A549 (cell line): ENCODE measurements around the gene GOLM1. TPM values are rescaled to one million over a fixed set of nuclear protein-coding genes. Genes with fewer than 3 reads are reported as not detected.

ENCODE experiments used
- ATAC-seq, 2 experiments: fragments of 200-7000 bp in 1 of 2; fragments of >200 bp in 1 of 2; cut with Nextera tagmentation in 1 of 2; cut with Tn5 transposase in 1 of 2; 3 replicates each; pipeline versions ENCODE4 v1.8.0 to v1.9.1; 2018 to 2020; ENCODE audit warnings: mild to moderate bottlenecking in 1 of 2, moderate library complexity in 1 of 2
- CTCF ChIA-PET: fragments of 300-600 bp; sonication (Branson Sonifier 250); formaldehyde crosslinking; extraction: SDS; loops from one replicate; lab custom pipeline; 2021; ENCODE audit warnings: antibody characterized with exemption, inconsistent platforms; lab: Yijun Ruan, JAX
- POLR2A ChIA-PET: fragments of 350-600 bp; formaldehyde crosslinking; extraction: SDS; loops from one replicate; lab custom pipeline; 2021; ENCODE audit warnings: antibody characterized with exemption, inconsistent platforms; lab: Yijun Ruan, JAX
- DNase-seq, 2 experiments: peaks; one replicate each; pipeline versions ENCODE4 v3.0.0 to v3.0.0-alpha.2; 2011 to 2016; ENCODE audit warnings: low read depth in 1 of 2, low spot score in 1 of 2
- FAIRE-seq: peaks from 2 replicates; lab custom pipeline; 2011; peaks lifted over from hg19 to GRCh38; lab: Jason Lieb, UNC
- H3K27ac ChIP-seq, 2 experiments: fragments of >200 bp; sonication (Bioruptor Twin); formaldehyde crosslinking; 3 replicates each; pipeline ENCODE4 v1.5.1; 2016 to 2017
- H3K4me1 ChIP-seq: fragments of >200 bp; sonication (Bioruptor Twin); formaldehyde crosslinking; 3 replicates; pipeline ENCODE4 v1.6.1; 2016
- H3K4me2 ChIP-seq: fragments of >200 bp; sonication (Bioruptor Twin); formaldehyde crosslinking; 3 replicates; pipeline ENCODE4 v1.6.1; 2016
- H3K4me3 ChIP-seq: fragments of >200 bp; sonication (Bioruptor Twin); formaldehyde crosslinking; 3 replicates; pipeline ENCODE4 v1.5.1; 2016
- H3K9me3 ChIP-seq: fragments of >200 bp; sonication (Bioruptor Twin); formaldehyde crosslinking; 3 replicates; pipeline ENCODE4 v1.6.1; 2016
- CHD4 ChIP-seq: fragments of 200-600 bp; sonication (generic); IDR thresholded peaks from 2 replicates; pipeline ENCODE4 v1.6.1; 2016; ENCODE audit warnings: antibody characterized with exemption, mild to moderate bottlenecking, borderline replicate concordance
- CTCF ChIP-seq: fragments of >200 bp; sonication (Bioruptor Twin); formaldehyde crosslinking; IDR thresholded peaks from 3 replicates; pipeline ENCODE4 v1.5.1; 2016
- E2F6 ChIP-seq: IDR thresholded peaks from 2 replicates; pipeline ENCODE4 v1.6.1; 2012; ENCODE audit warnings: low read depth, borderline replicate concordance
- ELK1 ChIP-seq: fragments of 150-350 bp; IDR thresholded peaks from 2 replicates; pipeline ENCODE4 v1.6.1; 2014; ENCODE audit warnings: low read depth, mild to moderate bottlenecking, low read length
- EP300 ChIP-seq, 2 experiments: fragments of >200 bp; sonication (Bioruptor Twin); formaldehyde crosslinking; IDR thresholded peaks; 2 replicates in 1 of 2; 3 replicates in 1 of 2; pipeline ENCODE4 v1.6.1; 2016 to 2017
- ESRRA ChIP-seq: fragments of 150-350 bp; IDR thresholded peaks from 2 replicates; pipeline ENCODE4 v1.6.1; 2014; ENCODE audit warnings: mild to moderate bottlenecking, low read length, borderline replicate concordance
- FOXS1 ChIP-seq: fragments of 250-450 bp; sonication (Bioruptor Pico); IDR thresholded peaks from 2 replicates; pipeline ENCODE4 v1.5.0; 2020; ENCODE audit warnings: mild to moderate bottlenecking, moderate library complexity
- HDAC2 ChIP-seq: fragments of 200-600 bp; sonication (generic); IDR thresholded peaks from 2 replicates; pipeline ENCODE4 v1.6.1; 2016
- HEYL ChIP-seq: fragments of 250-450 bp; sonication (Bioruptor Pico); IDR thresholded peaks from 2 replicates; pipeline ENCODE4 v1.8.0; 2021; ENCODE audit warnings: mild to moderate bottlenecking, moderate library complexity
- HOXB5 ChIP-seq: fragments of 250-450 bp; sonication (Bioruptor Pico); IDR thresholded peaks from 2 replicates; pipeline ENCODE4 v1.5.0; 2020; ENCODE audit warnings: mild to moderate bottlenecking, moderate library complexity
- KDM1A ChIP-seq: fragments of 200-600 bp; sonication (generic); IDR thresholded peaks from 2 replicates; pipeline ENCODE4 v1.6.1; 2016; ENCODE audit warnings: low read depth, mild to moderate bottlenecking
- KDM5A ChIP-seq: fragments of 200-600 bp; sonication (generic); IDR thresholded peaks from 2 replicates; pipeline ENCODE4 v1.6.1; 2016; ENCODE audit warnings: antibody characterized with exemption, mild to moderate bottlenecking
- MAFK ChIP-seq: fragments of 450-650 bp; IDR thresholded peaks from 2 replicates; pipeline ENCODE4 v1.6.1; 2014; ENCODE audit not compliant: partially characterized antibody
- MYC ChIP-seq: IDR thresholded peaks from 2 replicates; pipeline ENCODE4 v1.6.1; 2012; ENCODE audit warnings: mild to moderate bottlenecking, inconsistent platforms, low read length, improper control_type of control experiment, borderline replicate concordance
- NFE2L2 ChIP-seq: fragments of 150-350 bp; conservative IDR thresholded peaks from 2 replicates; pipeline ENCODE4 v1.6.1; 2014; ENCODE audit warnings: low read length
- NPAS2 ChIP-seq: fragments of 250-450 bp; sonication (Bioruptor Pico); IDR thresholded peaks from 2 replicates; pipeline ENCODE4 v1.8.0; 2022; ENCODE audit warnings: mild to moderate bottlenecking, moderate library complexity, borderline replicate concordance
- PHF8 ChIP-seq: fragments of 200-600 bp; sonication (generic); IDR thresholded peaks from 2 replicates; pipeline ENCODE4 v1.6.1; 2016; ENCODE audit warnings: low read depth, mild to moderate bottlenecking, antibody characterized with exemption, moderate library complexity, borderline replicate concordance
- RAD21 ChIP-seq, 2 experiments: fragments of >200 bp in 1 of 2; sonication (Bioruptor Twin) in 1 of 2; formaldehyde crosslinking in 1 of 2; IDR thresholded peaks in 1 of 2; conservative IDR thresholded peaks in 1 of 2; 2 replicates in 1 of 2; 3 replicates in 1 of 2; pipeline ENCODE4 v1.6.1; 2012 to 2018; ENCODE audit warnings: inconsistent platforms in 1 of 2
- RCOR1 ChIP-seq: fragments of 150-350 bp; IDR thresholded peaks from 2 replicates; pipeline ENCODE4 v1.6.1; 2014; ENCODE audit warnings: antibody characterized with exemption, low read length, low read depth
- RFX5 ChIP-seq: fragments of 450-650 bp; IDR thresholded peaks from 2 replicates; pipeline ENCODE4 v1.7.1; 2014; ENCODE audit warnings: antibody characterized with exemption, mild to moderate bottlenecking, moderate library complexity
- ZC3H11A ChIP-seq: fragments of 450-650 bp; IDR thresholded peaks from 2 replicates; pipeline ENCODE4 v1.6.1; 2014; ENCODE audit warnings: antibody characterized with exemption, mild to moderate bottlenecking
- ZFP36 ChIP-seq: fragments of 450-650 bp; IDR thresholded peaks from 2 replicates; pipeline ENCODE4 v1.6.1; 2014; ENCODE audit warnings: borderline replicate concordance; ENCODE audit not compliant: partially characterized antibody
- ZNF302 ChIP-seq: fragments of 250-450 bp; sonication (Bioruptor Pico); IDR thresholded peaks from 2 replicates; pipeline ENCODE4 v1.9.0; 2021; ENCODE audit warnings: inconsistent platforms, mild to moderate bottlenecking, moderate library complexity
- ZSCAN20 ChIP-seq: fragments of 250-450 bp; sonication (Bioruptor Pico); IDR thresholded peaks from 2 replicates; pipeline ENCODE4 v1.8.0; 2022; ENCODE audit warnings: mild to moderate bottlenecking, moderate library complexity
- WGBS: methylation state at CpG from one replicate; pipeline ENCODE4 v1.1.6; 2017; ENCODE audit errors: missing lambda C conversion rate; 5-methylcytosine and 5-hydroxymethylcytosine counted together
- polyA plus RNA-seq, 4 experiments: library from polyadenylated mRNA; depleted of rRNA in 3 of 4; stranded (reverse); fragments of >200 nt; fragmentation: RNase III in 1 of 4; extraction: RNeasy Plus Mini Kit Qiagen cat#74134 plus additional on column Dnase treatment in 1 of 4; gene quantifications; 2 replicates in 3 of 4; 3 replicates in 1 of 4; pipeline ENCODE4 v1.2.3, GENCODE V29; 2011 to 2017
- TF ChIP-seq, protein P1 (sequence below): fragments of 250-450 bp; sonication (Bioruptor Pico); IDR thresholded peaks from 2 replicates; pipeline ENCODE4 v1.5.0; 2020; ENCODE audit warnings: low read depth, mild to moderate bottlenecking, moderate library complexity
- TF ChIP-seq, protein P2 (sequence below): IDR thresholded peaks from 2 replicates; pipeline ENCODE4 v1.6.1; 2012
- TF ChIP-seq, protein P3 (sequence below): fragments of >200 bp; sonication (Bioruptor Twin); formaldehyde crosslinking; IDR thresholded peaks from 3 replicates; pipeline ENCODE4 v1.6.1; 2016
- TF ChIP-seq, protein P4 (sequence below): fragments of 250-450 bp; sonication (Bioruptor Pico); IDR thresholded peaks from 2 replicates; pipeline ENCODE4 v1.5.0; 2021; ENCODE audit warnings: mild to moderate bottlenecking, moderate library complexity, borderline replicate concordance

The GOLM1 gene
- polyA plus RNA-seq, 2 of the 4 experiments (the other 2 are of a cell fraction) = 136 to 145 TPM

DNA sequence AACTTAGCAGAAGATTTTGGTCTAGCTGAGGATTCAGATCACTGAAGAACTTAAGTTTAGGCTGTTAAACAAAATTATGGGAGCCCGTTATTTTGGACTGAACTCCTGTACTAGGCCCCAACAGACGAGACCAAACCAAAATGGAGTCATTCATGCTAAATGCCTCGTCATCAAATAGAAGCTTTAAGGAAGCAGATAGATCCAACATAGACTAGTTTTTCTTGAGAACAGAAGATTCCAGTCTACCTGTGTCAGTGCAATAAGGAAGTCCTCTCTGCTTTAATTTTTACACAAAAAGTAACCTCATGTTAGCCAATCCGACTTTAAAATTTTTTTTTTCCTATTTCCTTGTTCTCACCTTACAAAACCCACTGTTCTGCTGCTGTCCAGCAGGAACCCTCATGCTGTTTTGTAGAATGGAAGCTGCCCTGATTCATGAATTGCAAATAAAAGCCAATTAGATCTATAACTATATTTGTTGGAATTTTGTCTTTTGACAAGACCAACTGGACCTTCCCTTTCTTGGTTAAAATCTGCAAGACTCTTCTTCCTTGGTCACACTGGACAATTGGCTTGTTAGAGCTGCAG is 29.0 kb upstream of the GOLM1 start:
- Histone ChIP-seq H3K4me2 (peak overlapping the region; percentile 81; the same call in 2 of the 3 replicates), H3K4me3 (no peak overlapping the region), H3K9me3 (no peaks in the 10 kb centered on the region), H3K4me1 (peaks cover 24% of the 10 kb centered on the region), H3K27ac (peak overlapping the region in 1 of 2 experiments; percentile 64; a peak in 3 of 6 replicates)
- ChIA-PET POLR2A (interaction anchor here (1.4 kb wide), 1 partner anchor 28 kb away, joined by 12 read pairs; the partner anchor contains the start of gene GOLM1), CTCF (interaction anchor here (0.8 to 1.0 kb wide), 2 partner anchors 28 to 1472 kb away, joined by 3 read pairs; no protein-coding TSS in a partner anchor)
- FAIRE-seq (peak; percentile 70), DNase-seq (no peak), ATAC-seq (no peak)
- WGBS = 84% methylated on average over 4 of the region's 4 CpGs
- TF ChIP-seq KDM1A (no peak), ZFP36 (no peak), PHF8 (no peak), ZNF302 (CRISPR knock-in tag) (peak; percentile 70; the same call in 1 of the 2 replicates), ESRRA (no peak), FOXS1 (CRISPR knock-in tag) (peak; percentile 68; the same call in 1 of the 2 replicates), ZSCAN20 (CRISPR knock-in tag) (peak; percentile 69; the same call in 1 of the 2 replicates), NPAS2 (CRISPR knock-in tag) (no peak), HEYL (CRISPR knock-in tag) (peak; percentile 72; the same call in 1 of the 2 replicates), KDM5A (no peak), HDAC2 (no peak), HOXB5 (CRISPR knock-in tag) (peak; percentile 65; the same call in 1 of the 2 replicates), RAD21 (conservative IDR thresholded peaks at IDR 0.05 in 1 of 2, IDR thresholded peaks at IDR 0.05 in 1 of 2) (no peak), CTCF (no peak), RFX5 (no peak), MAFK (peak; percentile 71), MYC (no peak), ZC3H11A (no peak), RCOR1 (no peak), ELK1 (no peak), EP300 (IDR thresholded peaks at IDR 0.05) (no peak), E2F6 (no peak), NFE2L2 (no peak), CHD4 (no peak)
- TF ChIP-seq, protein P1, sequence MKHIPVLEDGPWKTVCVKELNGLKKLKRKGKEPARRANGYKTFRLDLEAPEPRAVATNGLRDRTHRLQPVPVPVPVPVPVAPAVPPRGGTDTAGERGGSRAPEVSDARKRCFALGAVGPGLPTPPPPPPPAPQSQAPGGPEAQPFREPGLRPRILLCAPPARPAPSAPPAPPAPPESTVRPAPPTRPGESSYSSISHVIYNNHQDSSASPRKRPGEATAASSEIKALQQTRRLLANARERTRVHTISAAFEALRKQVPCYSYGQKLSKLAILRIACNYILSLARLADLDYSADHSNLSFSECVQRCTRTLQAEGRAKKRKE (CRISPR knock-in tag) = peak; percentile 69
- TF ChIP-seq, protein P2, sequence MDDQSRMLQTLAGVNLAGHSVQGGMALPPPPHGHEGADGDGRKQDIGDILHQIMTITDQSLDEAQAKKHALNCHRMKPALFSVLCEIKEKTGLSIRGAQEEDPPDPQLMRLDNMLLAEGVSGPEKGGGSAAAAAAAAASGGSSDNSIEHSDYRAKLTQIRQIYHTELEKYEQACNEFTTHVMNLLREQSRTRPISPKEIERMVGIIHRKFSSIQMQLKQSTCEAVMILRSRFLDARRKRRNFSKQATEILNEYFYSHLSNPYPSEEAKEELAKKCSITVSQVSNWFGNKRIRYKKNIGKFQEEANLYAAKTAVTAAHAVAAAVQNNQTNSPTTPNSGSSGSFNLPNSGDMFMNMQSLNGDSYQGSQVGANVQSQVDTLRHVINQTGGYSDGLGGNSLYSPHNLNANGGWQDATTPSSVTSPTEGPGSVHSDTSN = no peak
- TF ChIP-seq, protein P3, sequence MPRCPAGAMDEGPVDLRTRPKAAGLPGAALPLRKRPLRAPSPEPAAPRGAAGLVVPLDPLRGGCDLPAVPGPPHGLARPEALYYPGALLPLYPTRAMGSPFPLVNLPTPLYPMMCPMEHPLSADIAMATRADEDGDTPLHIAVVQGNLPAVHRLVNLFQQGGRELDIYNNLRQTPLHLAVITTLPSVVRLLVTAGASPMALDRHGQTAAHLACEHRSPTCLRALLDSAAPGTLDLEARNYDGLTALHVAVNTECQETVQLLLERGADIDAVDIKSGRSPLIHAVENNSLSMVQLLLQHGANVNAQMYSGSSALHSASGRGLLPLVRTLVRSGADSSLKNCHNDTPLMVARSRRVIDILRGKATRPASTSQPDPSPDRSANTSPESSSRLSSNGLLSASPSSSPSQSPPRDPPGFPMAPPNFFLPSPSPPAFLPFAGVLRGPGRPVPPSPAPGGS = no peak
- TF ChIP-seq, protein P4, sequence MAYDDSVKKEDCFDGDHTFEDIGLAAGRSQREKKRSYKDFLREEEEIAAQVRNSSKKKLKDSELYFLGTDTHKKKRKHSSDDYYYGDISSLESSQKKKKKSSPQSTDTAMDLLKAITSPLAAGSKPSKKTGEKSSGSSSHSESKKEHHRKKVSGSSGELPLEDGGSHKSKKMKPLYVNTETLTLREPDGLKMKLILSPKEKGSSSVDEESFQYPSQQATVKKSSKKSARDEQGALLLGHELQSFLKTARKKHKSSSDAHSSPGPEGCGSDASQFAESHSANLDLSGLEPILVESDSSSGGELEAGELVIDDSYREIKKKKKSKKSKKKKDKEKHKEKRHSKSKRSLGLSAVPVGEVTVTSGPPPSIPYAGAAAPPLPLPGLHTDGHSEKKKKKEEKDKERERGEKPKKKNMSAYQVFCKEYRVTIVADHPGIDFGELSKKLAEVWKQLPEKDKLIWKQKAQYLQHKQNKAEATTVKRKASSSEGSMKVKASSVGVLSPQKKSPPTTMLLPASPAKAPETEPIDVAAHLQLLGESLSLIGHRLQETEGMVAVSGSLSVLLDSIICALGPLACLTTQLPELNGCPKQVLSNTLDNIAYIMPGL = 0 out of 2 replicates have a peak, but pooled peaks have one; percentile 46
